Measurements from ENCODE around the gene NCOA4. TPM values are rescaled to one million over a fixed set of nuclear protein-coding genes. Genes with fewer than 3 reads are reported as not detected.

NCOA4 gene
- total RNA-seq, 1 experiment from 2014 or later = 69.4 TPM

- no peaks in the 10 kb centered on the region for H3K9me3 Mint-ChIP-seq
- H3K27ac Mint-ChIP-seq = no peak overlapping the region
- POLR2A ChIA-PET = no interaction called here
- no peaks in the 10 kb centered on the region for H3K4me1 Mint-ChIP-seq
- H3K27me3 Mint-ChIP-seq (ENCODE audit: low read depth) = no peaks in the 10 kb centered on the region
- peaks cover 49% of the 10 kb centered on the region for H3K36me3 Mint-ChIP-seq
- no peak for DNase-seq (ENCODE audit: low spot score)
- ATAC-seq = no peak
- CTCF ChIA-PET = no interaction called here
- TF ChIP-seq ATF3 (CRISPR knock-in tag; conservative IDR thresholded peaks at IDR 0.05) (no peak), SOX15 (CRISPR knock-in tag; IDR thresholded peaks at IDR 0.05) (no peak), JUN (CRISPR knock-in tag; IDR thresholded peaks at IDR 0.05) (no peak), NFE2L1 (CRISPR knock-in tag; IDR thresholded peaks at IDR 0.05) (no peak), E2F1 (CRISPR knock-in tag; IDR thresholded peaks at IDR 0.05) (no peak), OVOL2 (CRISPR knock-in tag; IDR thresholded peaks at IDR 0.05; ENCODE audit: borderline replicate concordance) (no peak), RORB (CRISPR knock-in tag; IDR thresholded peaks at IDR 0.05) (no peak), PREB (CRISPR knock-in tag; IDR thresholded peaks at IDR 0.05; ENCODE audit: borderline replicate concordance) (no peak), IRF2 (CRISPR knock-in tag; IDR thresholded peaks at IDR 0.05; ENCODE audit: borderline replicate concordance, low read depth) (no peak), ZNF423 (CRISPR knock-in tag; IDR thresholded peaks at IDR 0.05) (no peak), ZNF232 (CRISPR knock-in tag; IDR thresholded peaks at IDR 0.05) (no peak), RELA (CRISPR knock-in tag; IDR thresholded peaks at IDR 0.05; ENCODE audit: borderline replicate concordance) (no peak)
- no peak overlapping the region for H3K4me3 Mint-ChIP-seq
These were observed 17.7 kb downstream of the NCOA4 start for GRCh38 chr10:46012746-46013145.

- no peaks in the 10 kb centered on the region for H3K27me3 Mint-ChIP-seq (ENCODE audit: low read depth)
- no peak for DNase-seq (ENCODE audit: low spot score)
- no peak overlapping the region for H3K4me3 Mint-ChIP-seq
- no peak for ATAC-seq
- H3K9me3 Mint-ChIP-seq = no peaks in the 10 kb centered on the region
- H3K27ac Mint-ChIP-seq = no peak overlapping the region
- POLR2A ChIA-PET = no interaction called here
- TF ChIP-seq FOXP4 (CRISPR knock-in tag; IDR thresholded peaks at IDR 0.05) (no peak), SOX15 (CRISPR knock-in tag; IDR thresholded peaks at IDR 0.05) (no peak), ZNF512 (CRISPR knock-in tag; IDR thresholded peaks at IDR 0.05; ENCODE audit: borderline replicate concordance) (no peak)
- CTCF ChIA-PET = interaction anchor here (1.2 kb wide), 1 partner anchor 223 kb away, joined by 3 read pairs; no protein-coding TSS in a partner anchor
- peaks cover 68% of the 10 kb centered on the region for H3K36me3 Mint-ChIP-seq
- H3K4me1 Mint-ChIP-seq = no peaks in the 10 kb centered on the region
These were observed 24.2 kb downstream of the NCOA4 start for GRCh38 chr10:46006219-46006618.

GRCh38 chr10:46005383-46005782 is 25.0 kb downstream of the NCOA4 start:
- H3K4me1 Mint-ChIP-seq = no peaks in the 10 kb centered on the region
- no peaks in the 10 kb centered on the region for H3K9me3 Mint-ChIP-seq
- no peak overlapping the region for H3K4me3 Mint-ChIP-seq
- ChIA-PET CTCF (interaction anchor here (1.2 kb wide), 1 partner anchor 224 kb away, joined by 3 read pairs; no protein-coding TSS in a partner anchor), POLR2A (interaction anchor here (0.6 kb wide), 1 partner anchor 21 kb away, joined by 5 read pairs; no protein-coding TSS in a partner anchor)
- H3K36me3 Mint-ChIP-seq = peaks cover 69% of the 10 kb centered on the region
- DNase-seq (ENCODE audit: low spot score) = no peak
- H3K27ac Mint-ChIP-seq = peak overlapping the region; percentile 19; the same call in 1 of the 2 replicates
- ATAC-seq = no peak
- no peaks in the 10 kb centered on the region for H3K27me3 Mint-ChIP-seq (ENCODE audit: low read depth)
- no peak for TF ChIP-seq MAX (CRISPR knock-in tag; IDR thresholded peaks at IDR 0.05)
- no peak for TF ChIP-seq CDX4 (CRISPR knock-in tag; IDR thresholded peaks at IDR 0.05; ENCODE audit: borderline replicate concordance)
- TF ChIP-seq NR3C1 (CRISPR knock-in tag; conservative IDR thresholded peaks at IDR 0.05; ENCODE audit: low read depth) = no peak
- TF ChIP-seq PRRX2 (CRISPR knock-in tag; IDR thresholded peaks at IDR 0.05) = no peak
- TF ChIP-seq ZNF138 (CRISPR knock-in tag; conservative IDR thresholded peaks at IDR 0.05) = no peak
- no peak for TF ChIP-seq NFYB (CRISPR knock-in tag; conservative IDR thresholded peaks at IDR 0.05; ENCODE audit: low read depth)
- no peak for TF ChIP-seq FOXK1 (CRISPR knock-in tag; IDR thresholded peaks at IDR 0.05)

Data from WTC11 (cell line).